PC-9 (cell line): ENCODE data around the gene KDM5B. TPM values are rescaled to one million over a fixed set of nuclear protein-coding genes. Genes with fewer than 3 reads are reported as not detected.

Source experiments
- BruUV-seq: library from RNA; stranded (reverse); fragments of 400-500 nt; replicated peaks from 2 replicates; lab custom pipeline; 2021; lab: Mats Ljungman, UMichigan
- CTCF ChIA-PET: fragments of 300-600 bp; sonication (Branson Sonifier 250); formaldehyde crosslinking; loops from one replicate; lab custom pipeline; 2022; ENCODE audit warnings: antibody characterized with exemption; lab: Charles Lee
- POLR2A ChIA-PET: fragments of 300-600 bp; sonication (Branson Sonifier 250); formaldehyde crosslinking; loops from one replicate; lab custom pipeline; 2022; ENCODE audit warnings: antibody characterized with exemption; ENCODE audit not compliant: unreplicated experiment; lab: Charles Lee
- DNase-seq, 2 experiments: peaks; one replicate each; pipeline versions ENCODE4 v3.0.0 to v3.0.0-alpha.2; 2015 to 2022; ENCODE audit warnings: mixed read lengths in 1 of 2
- H2AFZ ChIP-seq: fragments of 200-600 bp; sonication (generic); 2 replicates; pipeline ENCODE4 v1.8.1; 2017; ENCODE audit warnings: antibody characterized with exemption
- H3F3A ChIP-seq: fragments of 200-600 bp; sonication (generic); 2 replicates; pipeline ENCODE4 v1.8.1; 2017; ENCODE audit warnings: antibody characterized with exemption, mild to moderate bottlenecking, low read depth; ENCODE audit not compliant: insufficient read depth
- H3K27ac ChIP-seq: fragments of 200-600 bp; sonication (generic); 2 replicates; pipeline ENCODE4 v1.6.1; 2016; ENCODE audit warnings: mixed run types
- H3K27me3 ChIP-seq: fragments of 200-600 bp; sonication (generic); 2 replicates; pipeline ENCODE4 v1.6.1; 2016; ENCODE audit warnings: low read depth, mixed run types; ENCODE audit not compliant: insufficient read depth
- H3K36me3 ChIP-seq: fragments of 200-600 bp; sonication (generic); 2 replicates; pipeline ENCODE4 v1.6.1; 2016; ENCODE audit warnings: low read depth, mixed run types
- H3K4me1 ChIP-seq: fragments of 200-600 bp; sonication (generic); replicated peaks from 2 replicates; pipeline ENCODE4 v1.6.1; 2016; ENCODE audit warnings: mixed run types; ENCODE audit not compliant: insufficient read depth
- H3K4me2 ChIP-seq: fragments of 200-600 bp; sonication (generic); 2 replicates; pipeline ENCODE4 v1.6.1; 2017; ENCODE audit warnings: mixed run types
- H3K4me3 ChIP-seq: fragments of 200-600 bp; sonication (generic); 2 replicates; pipeline ENCODE4 v1.6.1; 2016; ENCODE audit warnings: mixed run types
- H3K79me2 ChIP-seq: fragments of 200-600 bp; sonication (generic); 2 replicates; pipeline ENCODE4 v1.6.1; 2017; ENCODE audit warnings: low read depth, mixed run types
- H3K9me2 ChIP-seq: fragments of 200-600 bp; sonication (generic); 2 replicates; pipeline ENCODE4 v1.8.1; 2017; ENCODE audit warnings: mild to moderate bottlenecking; ENCODE audit not compliant: insufficient read depth
- H3K9me3 ChIP-seq: fragments of 200-600 bp; sonication (generic); 2 replicates; pipeline ENCODE4 v1.8.1; 2016; ENCODE audit warnings: low read depth; ENCODE audit not compliant: insufficient read depth
- H4K20me1 ChIP-seq: fragments of 200-600 bp; sonication (generic); 2 replicates; pipeline ENCODE4 v1.8.1; 2017; ENCODE audit not compliant: insufficient read depth
- CTCF ChIP-seq: fragments of 200-600 bp; sonication (generic); conservative IDR thresholded peaks from 2 replicates; pipeline ENCODE4 v1.6.1; 2017; ENCODE audit warnings: mixed run types, antibody characterized with exemption, mild to moderate bottlenecking, moderate library complexity
- EZH2 ChIP-seq: fragments of 200-600 bp; sonication (generic); IDR thresholded peaks from 2 replicates; pipeline ENCODE4 v1.8.0; 2017; ENCODE audit warnings: antibody characterized with exemption, low read depth
- intact Hi-C: fragments of 100-400 bp; cut with micrococcal nuclease; formaldehyde crosslinking; loops from one replicate; pipeline ENCODE4 v1.10.0; 2022; ENCODE audit not compliant: unreplicated experiment
- total RNA-seq: library from RNA; stranded (reverse); gene quantifications from 2 replicates; pipeline ENCODE4 v1.2.3, GENCODE V29; 2021

KDM5B gene
- total RNA-seq, 1 experiment from 2014 or later = 99.8 TPM

GRCh38 chr1:202765721-202766120, 42.5 kb downstream of the KDM5B start:
- Histone ChIP-seq H3K27me3 (no peaks in the 10 kb centered on the region), H3K4me3 (no peak overlapping the region), H3K4me2 (no peak overlapping the region), H3K79me2 (no peaks in the 10 kb centered on the region; the same call in 1 of the 2 replicates), H3K9me2 (no peaks in the 10 kb centered on the region), H3K36me3 (peaks cover 47% of the 10 kb centered on the region), H3K9me3 (no peaks in the 10 kb centered on the region), H2AFZ (no peak overlapping the region), H4K20me1 (peaks cover 32% of the 10 kb centered on the region), H3F3A (peaks cover 19% of the 10 kb centered on the region), H3K4me1 (no peaks in the 10 kb centered on the region), H3K27ac (no peak overlapping the region)
- TF ChIP-seq CTCF (no peak), EZH2 (no peak)
- ChIA-PET CTCF (no interaction called here), POLR2A (no interaction called here)
- BruUV-seq = no TSS peak
- DNase-seq = no peak
- intact Hi-C loops = no loop called here

GRCh38 chr1:202762019-202762418, 46.2 kb downstream of the KDM5B start:
- H3K36me3 ChIP-seq = peaks cover 68% of the 10 kb centered on the region
- intact Hi-C loops = no loop called here
- POLR2A ChIA-PET = interaction anchor here (0.6 kb wide), 3 partner anchors 16 to 751 kb away, joined by 3 to 15 read pairs (median 5); partner anchors contain the start of gene ELF3

GRCh38 chr1:202760589-202760988, 47.6 kb downstream of the KDM5B start:
- Histone ChIP-seq H2AFZ (no peak overlapping the region), H3K9me2 (no peaks in the 10 kb centered on the region), H4K20me1 (peaks cover 17% of the 10 kb centered on the region; the same call in 1 of the 2 replicates), H3K27ac (no peak overlapping the region), H3K79me2 (no peaks in the 10 kb centered on the region; the same call in 1 of the 2 replicates), H3K27me3 (no peaks in the 10 kb centered on the region), H3F3A (peaks cover 22% of the 10 kb centered on the region; the same call in 1 of the 2 replicates), H3K9me3 (no peaks in the 10 kb centered on the region), H3K4me3 (no peak overlapping the region), H3K4me2 (no peak overlapping the region), H3K36me3 (peaks cover 69% of the 10 kb centered on the region), H3K4me1 (no peaks in the 10 kb centered on the region)
- DNase-seq = no peak
- intact Hi-C loops = no loop called here
- POLR2A ChIA-PET = no interaction called here
- CTCF ChIA-PET = no interaction called here
- TF ChIP-seq EZH2 = no peak
- BruUV-seq = no TSS peak

More at GRCh38 chr1:202762019-202762418, 46.2 kb downstream of the KDM5B start:
- Histone ChIP-seq H3F3A (peaks cover 22% of the 10 kb centered on the region), H3K9me3 (no peaks in the 10 kb centered on the region), H3K4me3 (no peak overlapping the region), H3K79me2 (no peaks in the 10 kb centered on the region; the same call in 1 of the 2 replicates), H2AFZ (no peak overlapping the region), H3K27me3 (no peaks in the 10 kb centered on the region), H3K27ac (0 out of 2 replicates have a peak overlapping the region, but pooled peaks have one; percentile 19), H3K4me1 (no peaks in the 10 kb centered on the region), H3K4me2 (no peak overlapping the region), H3K9me2 (no peaks in the 10 kb centered on the region), H4K20me1 (peaks cover 17% of the 10 kb centered on the region; the same call in 1 of the 2 replicates)
- no peak for TF ChIP-seq CTCF
- no peak for TF ChIP-seq EZH2
- DNase-seq = no peak
- no TSS peak for BruUV-seq
- CTCF ChIA-PET = no interaction called here
